ENCODE data around the gene GSTP1.
"Not testable (repeated sequence)": the region's sequence is repeated elsewhere in the genome, so short reads cannot be mapped to it uniquely, and the experiment has no call there.

Gene GSTP1

DNA sequence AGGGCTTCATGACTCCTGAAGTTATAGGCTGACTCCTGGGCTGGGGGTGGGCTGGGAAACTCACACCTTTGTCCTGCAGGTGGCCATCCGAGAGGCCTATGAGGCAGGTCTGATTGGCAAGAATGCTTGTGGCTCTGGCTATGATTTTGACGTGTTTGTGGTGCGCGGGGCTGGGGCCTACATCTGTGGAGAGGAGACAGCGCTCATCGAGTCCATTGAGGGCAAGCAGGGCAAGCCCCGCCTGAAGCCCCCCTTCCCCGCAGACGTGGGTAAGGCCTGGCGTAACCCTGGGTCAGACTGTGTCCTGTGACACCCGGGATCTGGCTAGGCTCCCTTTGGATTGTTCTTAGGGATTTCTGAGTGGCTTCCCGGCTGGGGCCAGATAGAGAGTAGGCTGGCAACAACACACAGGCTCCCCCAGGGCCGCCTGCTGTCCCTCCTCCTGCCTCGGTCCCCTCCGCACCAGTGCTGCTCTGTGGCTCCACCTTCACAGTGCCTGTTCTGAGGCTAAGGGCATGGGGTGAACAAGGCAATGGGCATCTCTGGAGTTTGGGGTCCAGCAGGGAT, 26.8 kb downstream of the GSTP1 start:
- no peak for DNase-seq
- no peak for TF ChIP-seq GATA1 (IDR thresholded peaks at IDR 0.05; ENCODE audit: low read depth, low read length)
- TF ChIP-seq POLR2A (IDR thresholded peaks at IDR 0.05; ENCODE audit: low read length) = no peak

GRCh38 chr11:67611165-67611564, 27.6 kb downstream of the GSTP1 start:
- TF ChIP-seq GATA1 (IDR thresholded peaks at IDR 0.05; ENCODE audit: low read depth, low read length) (no peak), POLR2A (IDR thresholded peaks at IDR 0.05; ENCODE audit: low read length) (no peak)
- no peak for DNase-seq

DNA sequence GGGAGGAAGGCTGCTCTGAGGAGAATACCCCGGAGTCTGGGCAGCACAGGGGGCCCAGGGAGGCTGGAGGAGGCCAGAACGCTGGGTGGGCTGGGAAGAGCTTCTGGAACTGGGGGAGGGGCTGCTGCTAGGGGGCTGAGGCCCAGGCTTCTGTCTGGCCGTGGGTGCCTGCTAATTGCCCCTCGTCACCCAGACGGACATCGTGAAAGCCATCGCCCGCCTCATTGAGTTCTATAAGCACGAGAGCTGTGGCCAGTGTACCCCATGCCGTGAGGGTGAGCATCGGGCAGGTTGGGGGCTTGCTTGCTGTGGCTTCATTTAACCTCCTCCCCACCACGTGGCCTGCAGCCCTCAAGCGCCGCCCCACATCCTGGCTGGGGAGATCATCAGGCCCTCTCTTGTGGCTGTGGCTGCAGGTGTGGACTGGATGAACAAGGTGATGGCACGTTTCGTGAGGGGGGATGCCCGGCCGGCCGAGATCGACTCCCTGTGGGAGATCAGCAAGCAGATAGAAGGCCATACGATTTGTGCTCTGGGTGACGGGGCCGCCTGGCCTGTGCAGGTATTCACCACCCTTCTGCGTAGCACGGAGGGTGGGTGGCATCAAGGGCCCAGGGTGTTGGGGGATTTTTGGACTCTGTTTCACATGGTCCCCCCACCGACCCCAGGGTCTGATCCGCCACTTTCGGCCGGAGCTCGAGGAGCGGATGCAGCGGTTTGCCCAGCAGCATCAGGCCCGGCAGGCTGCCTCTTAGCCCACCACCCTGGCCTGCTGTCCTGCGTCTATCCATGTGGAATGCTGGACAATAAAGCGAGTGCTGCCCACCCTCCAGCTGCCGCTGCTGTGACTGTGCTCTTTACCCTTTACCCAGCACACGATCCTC, 28.3 kb downstream of the GSTP1 start:
- TF ChIP-seq POLR2A (IDR thresholded peaks at IDR 0.05; ENCODE audit: low read length) (no peak), GATA1 (IDR thresholded peaks at IDR 0.05; ENCODE audit: low read depth, low read length) (no peak)
- no peak for DNase-seq

DNA sequence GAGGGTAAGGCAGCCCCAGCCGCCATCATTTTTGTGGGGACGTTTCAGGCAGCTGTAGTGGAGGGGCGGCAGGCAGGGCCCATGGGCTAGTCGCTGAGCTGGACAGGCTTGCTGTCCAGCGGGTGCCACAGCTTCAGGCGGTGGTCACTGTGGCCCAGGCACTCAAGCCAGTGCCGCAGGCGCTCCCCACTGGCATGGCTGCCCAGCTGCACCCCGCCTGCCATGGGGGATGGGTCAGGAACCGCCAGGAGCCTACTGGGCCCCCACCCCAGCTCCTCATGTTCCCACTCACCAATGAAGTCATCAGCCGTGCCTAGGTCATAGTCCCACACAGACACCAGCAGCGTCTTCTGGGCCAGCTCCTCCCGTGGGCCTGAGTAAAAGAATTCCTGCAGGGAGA, 29.1 kb downstream of the GSTP1 start:
- TF ChIP-seq GATA1 (IDR thresholded peaks at IDR 0.05; ENCODE audit: low read depth, low read length) (no peak), POLR2A (IDR thresholded peaks at IDR 0.05; ENCODE audit: low read length) (no peak)
- no peak for DNase-seq

DNA sequence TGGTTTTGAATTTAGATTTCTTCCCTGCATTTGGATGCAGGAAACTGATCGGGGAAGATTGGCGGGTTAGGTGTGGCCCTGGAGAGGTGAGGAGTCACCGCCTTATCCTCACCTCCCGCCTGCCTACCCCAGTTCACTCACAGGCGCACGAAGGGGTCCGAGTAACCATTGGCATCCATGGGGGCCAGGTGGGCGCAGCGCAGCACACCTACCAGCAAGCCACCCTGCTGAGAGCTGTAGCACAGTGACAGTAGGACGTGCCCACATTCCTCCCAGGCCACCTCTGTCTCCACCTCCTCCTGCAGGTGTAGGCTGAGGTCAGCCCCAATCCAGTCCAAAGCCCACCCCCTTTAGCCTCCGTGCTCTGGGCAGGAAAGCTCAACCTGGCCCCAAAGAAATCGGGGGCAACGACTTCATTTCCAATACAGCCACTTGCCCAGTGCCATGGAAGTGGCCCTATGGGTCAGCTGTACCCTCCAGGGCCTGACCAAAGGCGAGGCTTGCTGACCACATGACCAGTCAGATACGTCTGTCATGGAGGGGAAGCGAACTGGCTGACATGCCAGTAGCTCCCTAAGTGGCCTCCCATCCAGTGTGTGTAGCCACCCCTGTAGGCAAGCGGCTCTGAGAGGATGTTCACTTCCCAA, 29.8 kb downstream of the GSTP1 start:
- TF ChIP-seq GATA1 (IDR thresholded peaks at IDR 0.05; ENCODE audit: low read depth, low read length) (no peak), POLR2A (IDR thresholded peaks at IDR 0.05; ENCODE audit: low read length) (no peak)
- no peak for DNase-seq

- peak; percentile 64 to 76 for DNase-seq
- TF ChIP-seq POLR2A (IDR thresholded peaks at IDR 0.05; ENCODE audit: low read length) (no peak), GATA1 (IDR thresholded peaks at IDR 0.05; ENCODE audit: low read depth, low read length) (no peak)
Measured at GRCh38 chr11:67613960-67614715, 30.5 kb downstream of the GSTP1 start.

DNA sequence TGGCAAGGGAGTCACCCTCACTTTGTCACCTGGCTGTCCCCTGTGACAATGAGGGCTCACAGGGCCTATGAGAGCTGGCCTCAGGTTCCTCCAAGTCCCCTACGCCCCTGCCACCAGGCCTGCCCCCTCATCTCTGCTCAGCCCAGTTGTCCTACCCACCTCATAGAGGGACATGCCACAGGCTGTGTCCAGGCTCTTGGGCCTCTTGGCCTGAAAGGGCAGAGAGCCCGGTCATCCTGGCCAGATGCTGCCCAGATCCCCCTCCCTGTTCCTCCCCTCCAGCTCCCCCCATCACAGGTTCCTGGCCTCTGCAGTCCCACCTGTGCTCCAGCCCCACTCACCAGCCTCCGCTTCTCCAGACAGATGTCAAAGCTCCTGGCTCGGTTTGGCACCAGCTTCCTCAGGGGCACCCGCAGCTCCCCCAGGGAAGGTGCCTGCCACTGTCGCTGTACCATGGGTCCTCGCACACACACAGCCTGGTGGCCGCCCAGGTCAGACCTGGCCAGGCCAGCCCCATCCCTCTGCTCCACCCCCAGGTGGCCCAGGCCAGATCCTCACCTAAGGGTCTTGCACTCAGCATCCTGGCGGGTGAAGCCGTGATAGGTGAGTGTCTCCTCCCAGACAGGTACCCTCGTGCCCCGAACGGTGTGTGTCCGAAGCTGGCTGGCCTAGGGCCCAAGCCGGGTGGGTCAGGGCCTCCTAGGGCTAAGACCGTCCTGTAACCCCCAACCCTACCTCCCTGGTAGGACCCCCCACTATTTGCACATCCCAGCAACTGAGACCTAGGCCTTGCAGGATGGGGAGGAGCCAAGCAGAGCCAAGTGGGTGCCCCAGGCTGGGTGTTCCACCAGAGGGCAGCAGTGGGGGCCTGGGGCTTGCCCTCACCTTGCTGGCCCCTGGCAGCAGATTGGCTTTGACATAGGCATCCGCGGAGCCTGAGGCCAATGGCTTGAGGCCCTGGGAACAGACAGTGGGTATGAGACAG, 31.4 kb downstream of the GSTP1 start:
- TF ChIP-seq GATA1 (IDR thresholded peaks at IDR 0.05; ENCODE audit: low read depth, low read length) (no peak), POLR2A (IDR thresholded peaks at IDR 0.05; ENCODE audit: low read length) (no peak)
- peak; percentile 55 to 66 for DNase-seq

DNA sequence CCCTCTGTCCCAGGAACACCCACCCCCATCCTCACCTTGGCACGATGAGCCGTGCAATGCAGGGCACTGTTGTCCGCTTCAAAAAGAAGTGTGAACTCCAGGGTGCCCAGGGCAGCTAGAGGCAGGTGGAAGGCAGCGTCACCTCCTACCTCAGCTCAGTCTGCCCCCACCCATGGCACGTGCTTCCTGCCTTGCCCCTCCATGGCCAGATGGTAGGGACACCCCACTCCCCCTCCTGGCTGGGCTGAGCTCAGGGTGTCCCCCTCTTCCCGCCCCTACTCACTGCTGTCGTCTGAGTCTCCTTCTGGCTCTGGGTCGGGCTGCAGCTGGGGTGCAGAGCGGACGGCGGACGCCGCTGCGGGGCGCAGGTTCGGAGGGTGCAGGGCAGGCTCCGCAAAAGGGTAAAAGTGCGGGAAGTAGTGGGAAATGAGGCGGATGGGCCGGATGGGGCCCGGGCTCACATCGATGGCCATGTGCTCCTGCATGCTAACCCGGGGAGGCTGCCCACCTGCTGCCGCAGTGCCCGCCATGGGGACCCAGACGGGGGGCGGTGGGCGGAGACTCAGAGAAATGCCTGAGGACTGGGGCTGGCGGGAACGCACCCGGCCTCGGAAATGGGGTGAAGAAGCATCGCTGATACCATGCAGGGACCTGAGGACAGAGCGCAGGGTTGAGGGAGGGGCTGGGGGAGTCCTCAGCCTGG, 32.3 kb downstream of the GSTP1 start:
- DNase-seq = no peak
- TF ChIP-seq POLR2A (IDR thresholded peaks at IDR 0.05; ENCODE audit: low read length) (no peak), GATA1 (IDR thresholded peaks at IDR 0.05; ENCODE audit: low read depth, low read length) (no peak)

- no peak for DNase-seq
- TF ChIP-seq GATA1 (IDR thresholded peaks at IDR 0.05; ENCODE audit: low read depth, low read length) (no peak), POLR2A (IDR thresholded peaks at IDR 0.05; ENCODE audit: low read length) (no peak)
Measured at GRCh38 chr11:67616431-67617242, 33.0 kb downstream of the GSTP1 start.

GRCh38 chr11:67617243-67617953, 33.8 kb downstream of the GSTP1 start:
- no peak for TF ChIP-seq POLR2A (IDR thresholded peaks at IDR 0.05; ENCODE audit: low read length)
- TF ChIP-seq GATA1 (IDR thresholded peaks at IDR 0.05; ENCODE audit: low read depth, low read length) = no peak
- no peak for DNase-seq

GRCh38 chr11:67618901-67619659, 35.5 kb downstream of the GSTP1 start:
- DNase-seq = not testable (repeated sequence)

DNA sequence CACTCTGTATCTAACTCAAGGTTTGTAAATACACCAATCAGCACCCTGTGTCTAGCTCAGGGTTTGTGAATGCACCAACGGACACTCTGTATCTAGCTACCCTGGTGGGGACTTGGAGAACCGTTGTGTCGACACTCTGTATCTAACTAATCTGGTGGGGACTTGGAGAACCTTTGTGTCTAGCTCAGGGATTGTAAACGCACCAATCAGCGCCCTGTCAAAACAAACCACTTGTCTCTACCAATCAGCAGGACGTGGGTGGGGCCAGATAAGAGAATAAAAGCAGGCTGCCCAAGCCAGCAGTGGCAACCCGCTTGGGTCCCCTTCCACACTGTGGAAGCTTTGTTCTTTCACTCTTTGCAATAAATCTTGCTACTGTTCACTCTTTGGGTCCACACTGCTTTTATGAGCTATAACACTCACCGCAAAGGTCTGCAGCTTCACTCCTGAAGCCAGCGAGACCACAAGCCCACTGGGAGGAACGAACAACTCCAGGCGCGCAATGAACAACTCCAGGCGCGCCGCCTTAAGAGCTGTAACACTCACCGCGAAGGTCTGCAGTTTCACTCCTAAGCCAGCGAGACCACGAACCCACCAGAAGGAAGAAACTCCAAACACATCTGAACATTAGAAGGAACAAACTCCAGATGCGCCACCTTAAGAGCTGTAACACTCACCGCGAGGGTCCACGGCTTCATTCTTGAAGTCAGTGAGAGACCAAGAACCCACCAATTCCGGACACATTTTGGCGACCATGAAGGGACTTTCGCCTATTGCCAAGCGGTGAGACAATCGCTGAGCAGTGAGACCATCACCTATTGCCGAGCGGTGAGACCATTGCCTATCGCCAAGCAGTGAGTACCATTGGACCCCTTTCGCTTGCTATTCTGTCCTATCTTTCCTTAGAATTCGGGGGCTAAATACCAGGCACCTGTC, 36.3 kb downstream of the GSTP1 start:
- DNase-seq = not testable (repeated sequence)

GRCh38 chr11:67620621-67621020, 37.0 kb downstream of the GSTP1 start:
- DNase-seq = not testable (repeated sequence)

DNA sequence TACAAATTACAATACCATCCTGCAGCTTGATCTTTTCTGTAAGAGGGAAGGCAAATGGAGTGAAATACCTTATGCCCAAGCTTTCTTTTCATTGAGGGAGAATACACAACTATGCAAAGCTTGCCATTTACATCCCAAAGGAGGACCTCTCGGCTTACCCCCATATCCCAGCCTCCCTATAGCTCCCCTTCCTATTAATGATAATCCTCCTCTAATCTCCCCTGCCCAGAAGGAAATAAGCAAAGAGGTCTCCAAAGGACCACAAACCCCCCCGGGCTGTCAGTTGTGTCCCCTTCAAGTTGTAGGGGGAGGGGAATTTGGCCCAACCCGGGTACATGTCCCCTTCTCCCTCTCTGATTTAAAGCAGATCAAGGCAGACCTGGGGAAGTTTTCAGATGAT, 38.3 kb downstream of the GSTP1 start:
- DNase-seq = not testable (repeated sequence)

- DNase-seq = not testable (repeated sequence)
Measured at GRCh38 chr11:67622905-67623304, 39.3 kb downstream of the GSTP1 start.

Data from erythroblast (primary cell).